GM21786 (cell line): ENCODE measurements around the gene ANKRD16.
A peak's percentile ranks its signal among the peaks of the same experiment; 100 is the strongest.
"Not testable (repeated sequence)": the region's sequence is repeated elsewhere in the genome, so short reads cannot be mapped to it uniquely, and the experiment has no call there.

Source experiments
- ATAC-seq: cut with Tn5 transposase; IDR thresholded peaks from one replicate; pipeline ENCODE4 v1.9.1; 2021; ENCODE audit not compliant: unreplicated experiment

The ANKRD16 gene

DNA sequence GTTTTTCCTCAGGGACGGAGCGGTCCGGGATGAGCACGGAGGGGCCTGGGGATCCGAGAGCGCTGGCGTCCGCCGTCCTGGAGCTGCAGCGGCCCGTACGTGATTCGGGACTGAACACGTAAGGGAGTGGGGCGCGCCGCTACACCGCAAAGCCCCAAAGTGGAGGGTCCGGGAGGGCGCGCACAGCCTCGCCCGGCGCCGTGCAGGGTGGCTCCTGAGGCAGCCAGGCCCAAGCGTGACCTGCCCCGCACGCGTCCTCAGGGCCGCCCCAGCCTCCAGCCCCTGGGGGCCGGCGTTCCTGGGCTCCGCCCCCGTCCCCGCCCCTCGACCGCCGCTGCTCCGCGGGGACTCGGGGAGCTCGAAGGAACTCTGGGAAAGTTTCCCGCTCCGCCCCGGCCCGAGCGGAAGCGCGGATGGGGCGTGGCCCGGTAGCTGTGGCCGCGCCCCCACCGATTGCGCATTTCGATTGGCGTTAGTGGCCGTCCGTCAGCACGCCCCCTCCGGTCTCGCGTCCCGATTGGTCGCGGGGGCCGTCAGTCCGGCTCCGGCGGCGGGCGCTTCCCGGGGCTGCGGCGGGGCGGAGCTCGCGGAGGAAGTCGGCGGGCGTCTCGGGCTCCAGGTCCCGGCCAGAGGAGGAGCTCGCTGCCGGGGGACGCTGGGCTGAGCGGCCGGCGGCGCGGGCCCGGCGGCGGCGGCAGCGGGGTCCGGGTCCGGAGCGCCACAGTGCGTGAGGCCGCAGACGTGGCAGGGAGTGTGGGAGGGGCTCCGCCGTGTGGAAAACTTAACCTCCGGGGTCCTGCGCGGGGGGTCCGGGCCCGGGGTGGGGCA lies at the start of gene ANKRD16, which contains the start of gene FBH1:
TSS of gene ANKRD16 (minus strand) at position 270 of the 828 bp plus-strand sequence. CDS start 539 bp downstream, outside the sequence.
TSS of gene FBH1 (plus strand) at position 620 of the 828 bp plus-strand sequence. CDS start at position 723, 103 bp downstream.
- peak; percentile 82 for ATAC-seq

- no peak for ATAC-seq
Measured at GRCh38 chr10:5938291-5938690, 48.6 kb upstream of the ANKRD16 start.

DNA sequence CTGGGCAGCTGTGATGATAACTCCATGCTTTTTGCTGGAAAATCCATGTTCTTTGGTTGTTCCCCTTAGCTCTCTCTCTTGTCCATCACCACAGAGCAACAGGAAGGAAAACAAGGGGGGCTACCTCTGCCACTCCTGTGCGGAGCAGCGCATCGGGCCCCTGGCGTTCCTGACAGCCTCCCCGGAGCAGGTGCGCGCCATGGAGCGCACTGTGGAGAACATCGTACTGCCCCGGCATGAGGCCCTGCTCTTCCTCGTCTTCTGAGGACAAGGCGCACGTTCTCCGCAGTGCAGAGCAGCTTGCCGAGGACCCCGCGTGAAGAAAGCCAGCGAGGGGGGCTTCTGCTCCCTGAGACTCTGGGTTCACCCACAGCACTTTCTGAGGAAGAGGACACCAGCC lies 47.3 kb upstream of the ANKRD16 start:
- ATAC-seq: no peak

- ATAC-seq: no peak
Measured at GRCh38 chr10:5935628-5936027, 45.9 kb upstream of the ANKRD16 start.

GRCh38 chr10:5933909-5934546 lies 44.3 kb upstream of the ANKRD16 start:
- no peak for ATAC-seq

GRCh38 chr10:5932345-5932744 lies 42.7 kb upstream of the ANKRD16 start:
- no peak for ATAC-seq

GRCh38 chr10:5930272-5930671 lies 40.6 kb upstream of the ANKRD16 start:
- ATAC-seq: no peak

DNA sequence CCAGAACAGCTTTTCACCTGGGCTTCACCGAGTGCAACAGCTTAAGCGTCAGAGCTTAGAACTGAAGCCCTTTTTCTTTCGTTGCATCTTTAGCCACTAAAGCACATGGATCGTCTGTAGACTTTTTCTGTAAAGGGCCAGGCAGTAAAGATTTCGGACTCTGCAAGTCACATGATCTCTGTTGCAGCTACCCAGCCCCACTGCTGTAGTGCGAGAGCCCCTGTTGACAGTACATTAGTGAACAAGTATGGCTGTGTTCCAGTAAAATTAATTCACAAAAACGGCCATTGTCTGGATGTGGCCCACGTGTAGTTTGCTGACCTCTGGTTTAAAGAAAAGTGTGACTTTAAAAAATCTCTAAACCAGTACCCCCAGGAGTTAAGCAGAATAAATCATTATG lies 39.7 kb upstream of the ANKRD16 start:
- ATAC-seq: no peak

- no peak for ATAC-seq
Measured at GRCh38 chr10:5927306-5927705, 37.6 kb upstream of the ANKRD16 start.

DNA sequence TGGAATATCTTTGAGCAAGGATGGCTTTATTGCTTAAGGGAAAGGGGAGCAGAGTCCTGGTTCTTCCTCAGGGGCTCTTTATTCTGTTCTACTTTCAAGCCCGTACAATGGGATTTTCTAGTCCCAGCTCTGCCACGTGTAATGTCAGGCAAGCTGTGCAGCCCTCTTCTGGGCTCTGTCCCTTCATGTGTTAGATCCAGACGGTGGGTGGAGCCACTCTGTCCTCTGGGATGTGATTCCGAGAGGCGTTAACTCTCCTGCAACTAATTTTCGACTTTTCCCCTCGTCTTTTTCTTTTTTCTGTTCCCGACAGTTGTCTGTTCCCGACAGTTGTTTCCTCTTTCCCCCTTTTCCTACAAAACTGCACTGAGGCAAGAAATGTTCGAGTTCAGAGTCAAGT lies 35.2 kb upstream of the ANKRD16 start:
- no peak for ATAC-seq

DNA sequence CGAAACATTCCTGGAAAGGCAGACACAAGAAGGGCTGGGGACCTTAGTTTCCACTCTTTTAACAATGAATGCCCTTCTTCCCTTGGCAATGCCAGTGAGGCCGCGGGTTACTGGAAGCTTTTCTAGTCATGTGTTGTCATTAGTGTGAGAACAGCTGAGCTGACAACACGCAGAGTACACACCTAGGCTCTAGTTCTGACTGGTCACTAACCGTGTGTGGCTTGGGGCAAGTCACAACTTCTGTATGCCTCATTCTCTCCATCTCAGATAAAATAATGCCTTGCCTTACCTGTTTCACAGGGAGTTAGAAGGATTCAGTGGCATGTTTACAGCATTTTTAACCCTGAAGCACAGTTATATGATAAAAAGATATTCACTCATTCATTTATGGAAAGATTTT lies 32.1 kb upstream of the ANKRD16 start:
- no peak for ATAC-seq

DNA sequence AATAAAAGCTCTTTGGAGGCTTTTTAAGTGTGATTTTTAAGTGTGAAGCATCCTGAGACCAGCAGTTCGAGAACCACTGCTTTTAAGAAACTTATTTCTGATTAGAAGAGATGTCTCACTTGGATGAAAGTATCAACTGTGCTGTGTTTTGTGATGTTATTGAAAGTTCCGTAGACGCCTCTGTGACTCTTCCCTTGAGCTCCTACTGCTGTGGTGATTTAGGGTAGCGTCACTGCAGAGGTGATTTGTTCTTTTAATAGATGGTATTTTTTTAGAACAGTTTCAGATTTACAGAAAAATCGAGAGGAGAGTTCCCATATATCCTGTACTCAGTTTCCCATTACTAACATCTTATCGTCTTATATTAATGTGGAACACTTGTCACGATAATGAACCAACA lies 29.9 kb upstream of the ANKRD16 start:
- ATAC-seq: no peak

GRCh38 chr10:5918763-5919162 lies 29.1 kb upstream of the ANKRD16 start:
- ATAC-seq: no peak

DNA sequence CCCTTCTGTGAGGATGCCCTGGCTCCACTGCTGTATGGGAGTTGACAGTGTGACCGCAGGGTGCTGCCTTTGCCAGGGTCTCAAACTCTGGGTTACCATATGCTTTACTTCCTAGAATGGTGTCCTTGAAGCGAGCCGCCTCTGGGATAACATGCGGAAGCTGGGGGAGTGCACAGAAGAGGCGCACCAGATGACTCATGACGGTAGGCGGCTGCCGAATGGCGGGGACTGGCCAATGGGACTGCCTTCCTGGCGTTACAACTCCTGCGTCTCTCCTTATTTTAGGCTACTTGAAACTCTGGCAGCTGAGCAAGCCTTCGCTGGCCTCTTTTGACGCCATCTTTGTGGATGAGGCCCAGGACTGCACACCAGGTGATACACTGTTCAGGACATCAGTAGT lies 27.6 kb upstream of the ANKRD16 start:
- ATAC-seq: no peak

GRCh38 chr10:5915451-5915850 lies 25.8 kb upstream of the ANKRD16 start:
- no peak for ATAC-seq

DNA sequence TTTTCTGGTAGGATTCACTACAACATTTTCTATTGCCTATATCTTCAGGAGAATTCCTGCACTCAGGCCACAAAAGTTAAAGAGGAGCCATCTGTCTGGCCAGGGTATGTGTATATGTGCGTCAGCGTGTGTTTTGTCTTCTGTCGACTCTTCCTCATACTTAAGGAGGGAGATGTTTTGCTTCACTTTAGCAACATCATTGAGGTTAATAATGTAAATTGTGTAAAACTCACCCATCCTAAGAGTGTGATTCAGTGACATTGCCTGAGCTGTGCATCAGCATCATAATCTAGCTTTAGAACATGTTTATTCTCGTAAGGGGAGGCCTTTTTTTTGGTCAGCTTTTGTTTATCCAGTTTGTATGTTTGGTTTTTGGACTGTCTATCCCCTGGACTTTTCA lies 24.0 kb upstream of the ANKRD16 start:
- no peak for ATAC-seq

GRCh38 chr10:5911670-5912069 lies 22.0 kb upstream of the ANKRD16 start:
- no peak for ATAC-seq

- no peak for ATAC-seq
Measured at GRCh38 chr10:5910323-5911100, 20.8 kb upstream of the ANKRD16 start.

DNA sequence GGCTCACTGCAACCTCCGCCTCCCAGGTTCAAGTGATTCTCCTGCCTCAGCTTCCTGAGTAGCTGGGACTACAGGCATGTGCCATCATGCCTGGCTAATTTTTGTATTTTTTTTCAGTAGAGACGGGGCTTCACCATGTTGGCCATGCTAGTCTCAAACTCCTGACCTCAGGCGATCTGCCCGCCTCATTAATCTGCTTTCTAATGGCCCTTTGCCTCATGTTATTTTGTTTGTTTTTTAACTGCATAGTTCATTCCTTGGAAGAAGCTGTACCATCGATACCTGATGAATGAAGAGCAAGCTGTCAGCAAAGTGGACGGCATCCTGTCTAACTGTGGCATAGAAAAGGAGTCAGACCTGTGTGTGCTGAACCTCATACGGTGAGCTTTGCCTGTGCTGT lies 19.0 kb upstream of the ANKRD16 start:
- not testable (repeated sequence) for ATAC-seq

DNA sequence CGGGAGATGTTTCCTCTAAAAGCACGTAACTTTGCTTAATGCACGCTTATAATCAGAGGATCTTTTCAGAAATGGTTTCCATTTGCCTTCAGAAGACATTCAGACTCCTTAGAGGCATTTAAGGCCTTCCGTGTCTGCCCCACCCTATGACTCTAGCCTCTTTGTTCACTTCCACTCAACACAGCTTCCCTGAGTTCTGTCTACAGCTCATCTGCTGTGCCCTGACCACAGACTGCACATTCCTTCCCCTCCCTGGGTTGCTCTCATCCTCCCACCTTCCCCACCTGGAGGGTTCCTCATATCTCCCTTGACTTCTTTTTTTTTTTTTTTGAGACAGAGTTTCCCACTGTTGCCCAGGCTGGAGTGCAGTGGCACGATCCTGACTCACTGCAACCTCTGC lies 17.0 kb upstream of the ANKRD16 start:
- no peak for ATAC-seq

DNA sequence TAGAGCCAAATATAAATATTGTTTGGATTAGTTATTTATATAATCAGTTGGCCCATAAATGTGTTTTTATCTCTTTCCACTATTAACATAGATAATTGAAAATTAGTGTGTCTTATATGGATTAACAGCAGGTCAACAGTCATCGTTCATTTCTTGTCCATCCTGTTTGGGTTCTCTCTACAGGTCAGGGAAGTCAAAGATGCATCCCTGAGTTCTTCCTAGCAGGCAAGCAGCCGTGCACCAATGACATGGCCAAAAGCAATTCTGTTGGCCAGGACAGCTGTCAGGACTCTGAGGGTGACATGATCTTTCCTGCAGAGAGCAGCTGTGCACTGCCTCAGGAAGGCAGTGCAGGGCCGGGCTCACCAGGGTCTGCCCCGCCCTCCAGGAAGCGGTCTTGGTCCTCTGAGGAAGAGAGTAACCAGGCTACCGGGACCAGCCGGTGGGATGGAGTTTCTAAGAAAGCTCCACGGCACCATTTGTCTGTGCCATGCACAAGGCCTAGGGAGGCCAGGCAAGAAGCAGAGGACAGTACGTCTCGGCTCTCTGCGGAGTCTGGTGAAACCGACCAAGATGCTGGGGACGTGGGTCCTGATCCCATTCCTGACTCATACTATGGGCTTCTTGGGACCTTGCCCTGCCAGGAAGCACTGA lies 16.3 kb upstream of the ANKRD16 start:
- ATAC-seq: no peak
